Measurements from ENCODE around the gene PLVAP. TPM values are rescaled to one million over a fixed set of nuclear protein-coding genes. Genes with fewer than 3 reads are reported as not detected.

PLVAP gene
- polyA plus RNA-seq, 1 donor from 2014 or later: not detected

- Mint-ChIP-seq H3K4me1 (no peaks in the 10 kb centered on the region), H3K27ac (peak overlapping the region in 1 of 3 donors; percentile 55), H3K27me3 (peaks cover 32% of the 10 kb centered on the region), H3K4me3 (no peak overlapping the region), H3K9me3 (no peaks in the 10 kb centered on the region), H3K36me3 (no peaks in the 10 kb centered on the region)
These were observed 23.8 kb downstream of the PLVAP start for GRCh38 chr19:17353386-17353785.

GRCh38 chr19:17352608-17353280 is 24.4 kb downstream of the PLVAP start:
- Mint-ChIP-seq H3K9me3 (no peaks in the 10 kb centered on the region), H3K36me3 (no peaks in the 10 kb centered on the region), H3K27me3 (peaks cover 34% of the 10 kb centered on the region), H3K4me3 (no peak overlapping the region), H3K27ac (no peak overlapping the region), H3K4me1 (no peaks in the 10 kb centered on the region)

GRCh38 chr19:17351815-17352435 is 25.2 kb downstream of the PLVAP start:
- Mint-ChIP-seq H3K9me3 (no peaks in the 10 kb centered on the region), H3K4me1 (no peaks in the 10 kb centered on the region), H3K27ac (no peak overlapping the region), H3K36me3 (no peaks in the 10 kb centered on the region), H3K27me3 (peaks cover 42% of the 10 kb centered on the region), H3K4me3 (no peak overlapping the region)

- no peaks in the 10 kb centered on the region for H3K9me3 Mint-ChIP-seq
These were observed 28.4 kb downstream of the PLVAP start for GRCh38 chr19:17348700-17349099.

GRCh38 chr19:17347877-17348276 is 29.3 kb downstream of the PLVAP start:
- H3K4me3 Mint-ChIP-seq: no peak overlapping the region
- no peak overlapping the region for H3K27ac Mint-ChIP-seq
- H3K4me1 Mint-ChIP-seq: peaks cover 0 to 3% (median 2%) of the 10 kb centered on the region in 3 donors
- peaks cover 35% of the 10 kb centered on the region for H3K27me3 Mint-ChIP-seq
- no peaks in the 10 kb centered on the region for H3K9me3 Mint-ChIP-seq
- no peaks in the 10 kb centered on the region for H3K36me3 Mint-ChIP-seq

More at GRCh38 chr19:17348700-17349099, 28.4 kb downstream of the PLVAP start:
- Mint-ChIP-seq H3K27me3 (peaks cover 43% of the 10 kb centered on the region), H3K4me1 (peaks cover 0 to 3% (median 2%) of the 10 kb centered on the region in 3 donors), H3K36me3 (no peaks in the 10 kb centered on the region), H3K27ac (no peak overlapping the region), H3K4me3 (no peak overlapping the region)

- H3K9me3 Mint-ChIP-seq: no peaks in the 10 kb centered on the region
- H3K27ac Mint-ChIP-seq: no peak overlapping the region
- no peaks in the 10 kb centered on the region for H3K36me3 Mint-ChIP-seq
- H3K27me3 Mint-ChIP-seq: peaks cover 33% of the 10 kb centered on the region
- peaks cover 0 to 3% (median 2%) of the 10 kb centered on the region in 3 donors for H3K4me1 Mint-ChIP-seq
- no peak overlapping the region for H3K4me3 Mint-ChIP-seq
These were observed 29.8 kb downstream of the PLVAP start for GRCh38 chr19:17347361-17347760.

GRCh38 chr19:17346109-17346671 is 31.0 kb downstream of the PLVAP start:
- peaks cover 27% of the 10 kb centered on the region for H3K27me3 Mint-ChIP-seq
- peak overlapping the region in 1 of 4 donors; percentile 34 for H3K4me3 Mint-ChIP-seq
- H3K4me1 Mint-ChIP-seq: peaks cover 0 to 3% (median 2%) of the 10 kb centered on the region in 3 donors
- no peaks in the 10 kb centered on the region for H3K36me3 Mint-ChIP-seq
- H3K9me3 Mint-ChIP-seq: no peaks in the 10 kb centered on the region
- peak overlapping the region in 1 of 3 donors; percentile 15 for H3K27ac Mint-ChIP-seq

GRCh38 chr19:17341845-17342244 is 35.3 kb downstream of the PLVAP start:
- no peaks in the 10 kb centered on the region for H3K36me3 Mint-ChIP-seq
- no peak overlapping the region for H3K27ac Mint-ChIP-seq
- no peak overlapping the region for H3K4me3 Mint-ChIP-seq

GRCh38 chr19:17341386-17341785 is 35.8 kb downstream of the PLVAP start:
- Mint-ChIP-seq H3K4me3 (no peak overlapping the region), H3K36me3 (no peaks in the 10 kb centered on the region), H3K27me3 (no peaks in the 10 kb centered on the region), H3K27ac (no peak overlapping the region), H3K4me1 (peaks cover 5 to 8% (median 7%) of the 10 kb centered on the region in 3 donors), H3K9me3 (no peaks in the 10 kb centered on the region)

More at GRCh38 chr19:17341845-17342244, 35.3 kb downstream of the PLVAP start:
- Mint-ChIP-seq H3K4me1 (peaks cover 5 to 8% (median 7%) of the 10 kb centered on the region in 3 donors), H3K27me3 (peaks cover under 1% of the 10 kb centered on the region), H3K9me3 (no peaks in the 10 kb centered on the region)

GRCh38 chr19:17340871-17341357 is 36.2 kb downstream of the PLVAP start:
- no peaks in the 10 kb centered on the region for H3K9me3 Mint-ChIP-seq

GRCh38 chr19:17340302-17340870 is 36.8 kb downstream of the PLVAP start:
- Mint-ChIP-seq H3K9me3 (no peaks in the 10 kb centered on the region), H3K4me3 (no peak overlapping the region), H3K27me3 (no peaks in the 10 kb centered on the region), H3K4me1 (peaks cover 5 to 7% (median 6%) of the 10 kb centered on the region in 3 donors), H3K36me3 (no peaks in the 10 kb centered on the region), H3K27ac (no peak overlapping the region)

More at GRCh38 chr19:17340871-17341357, 36.2 kb downstream of the PLVAP start:
- Mint-ChIP-seq H3K27ac (no peak overlapping the region), H3K27me3 (no peaks in the 10 kb centered on the region), H3K4me3 (no peak overlapping the region), H3K4me1 (peaks cover 5 to 6% (median 6%) of the 10 kb centered on the region in 3 donors), H3K36me3 (no peaks in the 10 kb centered on the region)

GRCh38 chr19:17339088-17339741 is 37.9 kb downstream of the PLVAP start:
- H3K9me3 Mint-ChIP-seq: no peaks in the 10 kb centered on the region
- peaks cover 11 to 12% (median 12%) of the 10 kb centered on the region in 3 donors for H3K4me1 Mint-ChIP-seq
- H3K4me3 Mint-ChIP-seq: peak overlapping the region; percentile 30 to 77 (median 36)
- peaks cover 2% of the 10 kb centered on the region for H3K27me3 Mint-ChIP-seq
- peak overlapping the region in 2 of 3 donors; percentile 10 to 23 for H3K27ac Mint-ChIP-seq
- H3K36me3 Mint-ChIP-seq: no peaks in the 10 kb centered on the region

GRCh38 chr19:17338433-17339078 is 38.6 kb downstream of the PLVAP start:
- Mint-ChIP-seq H3K9me3 (no peaks in the 10 kb centered on the region), H3K36me3 (no peaks in the 10 kb centered on the region), H3K27me3 (peaks cover 5% of the 10 kb centered on the region), H3K4me3 (peak overlapping the region; percentile 73 to 96 (median 96)), H3K4me1 (peaks cover 12 to 16% (median 14%) of the 10 kb centered on the region in 3 donors), H3K27ac (no peak overlapping the region)
